ENCODE measurements around the gene ITGB3BP. TPM values are rescaled to one million over a fixed set of nuclear protein-coding genes. Genes with fewer than 3 reads are reported as not detected.

The ITGB3BP gene
- total RNA-seq, 2 donors from 2014 or later: 41.5 to 62.7 TPM

- Mint-ChIP-seq H3K36me3 (ENCODE audit: low read depth) (no peaks in the 10 kb centered on the region), H3K27ac (no peak overlapping the region), H3K4me1 (no peaks in the 10 kb centered on the region), H3K27me3 (ENCODE audit: insufficient read depth) (no peaks in the 10 kb centered on the region), H3K9me3 (no peaks in the 10 kb centered on the region), H3K4me3 (no peak overlapping the region)
- TF ChIP-seq CTCF (conservative IDR thresholded peaks at IDR 0.05): peak; percentile 67
- H3K4me1 ChIP-seq (ENCODE audit: control insufficient read depth, insufficient read depth, low read length): no peaks in the 10 kb centered on the region
- no peak overlapping the region for H3K4me3 ChIP-seq (ENCODE audit: low read length)
- H3K27ac ChIP-seq (ENCODE audit: low read depth, low read length): no peak overlapping the region
- peaks cover 10% of the 10 kb centered on the region for H3K36me3 ChIP-seq (ENCODE audit: control insufficient read depth, insufficient read depth, low read length)
- no peaks in the 10 kb centered on the region for H3K27me3 ChIP-seq (ENCODE audit: control insufficient read depth, insufficient read depth, low read length, poor library complexity, severe bottlenecking)
- DNase-seq: no peak
- 100% methylated on average over 1 of the region's 1 CpG; no CpG with 5 or more reads in 1 of the 2 experiments for WGBS, 2 experiments (ENCODE audit: insufficient coverage in 1 of 2, insufficient read length in 1 of 2)
- H3K9ac ChIP-seq (ENCODE audit: extremely low read depth, low read length, poor library complexity, severe bottlenecking): no peak overlapping the region
- H3K9me3 ChIP-seq (ENCODE audit: control insufficient read depth, low read length): no peaks in the 10 kb centered on the region
These were observed 14.9 kb upstream of the ITGB3BP start for GRCh38 chr1:63537940-63538339.

GRCh38 chr1:63537006-63537405 lies 14.0 kb upstream of the ITGB3BP start:
- no peaks in the 10 kb centered on the region for H3K4me1 ChIP-seq (ENCODE audit: control insufficient read depth, insufficient read depth, low read length)
- no peak overlapping the region for H3K4me3 Mint-ChIP-seq

DNA sequence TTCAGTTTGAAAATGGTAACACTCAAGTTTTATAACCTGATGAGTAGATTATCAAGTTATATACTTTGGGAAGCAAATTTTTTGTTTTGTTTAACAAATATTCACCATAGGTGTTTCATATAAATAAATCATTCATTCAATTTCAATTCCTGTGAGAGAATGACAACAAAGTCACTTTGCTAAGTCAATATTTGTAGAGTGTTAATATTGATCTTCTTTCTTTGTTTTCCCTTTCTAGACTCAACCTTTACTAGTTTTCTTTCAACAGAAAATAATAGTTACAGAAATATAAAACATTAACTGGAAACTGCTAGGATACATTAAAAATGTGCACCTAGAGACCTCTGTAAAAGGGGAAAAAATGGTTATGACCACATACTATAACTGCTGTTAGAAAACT lies 11.4 kb upstream of the ITGB3BP start:
- H3K9me3 ChIP-seq (ENCODE audit: control insufficient read depth, low read length): no peaks in the 10 kb centered on the region
- Mint-ChIP-seq H3K27me3 (ENCODE audit: insufficient read depth) (no peaks in the 10 kb centered on the region), H3K4me3 (no peak overlapping the region), H3K4me1 (no peaks in the 10 kb centered on the region), H3K9me3 (no peaks in the 10 kb centered on the region), H3K36me3 (ENCODE audit: low read depth) (no peaks in the 10 kb centered on the region), H3K27ac (no peak overlapping the region)
- H3K9ac ChIP-seq (ENCODE audit: extremely low read depth, low read length, poor library complexity, severe bottlenecking): no peak overlapping the region
- no peaks in the 10 kb centered on the region for H3K4me1 ChIP-seq (ENCODE audit: control insufficient read depth, insufficient read depth, low read length)
- no peak for DNase-seq
- H3K4me3 ChIP-seq (ENCODE audit: low read length): no peak overlapping the region
- no peaks in the 10 kb centered on the region for H3K27me3 ChIP-seq (ENCODE audit: control insufficient read depth, insufficient read depth, low read length, poor library complexity, severe bottlenecking)
- no peak for TF ChIP-seq CTCF (conservative IDR thresholded peaks at IDR 0.05)
- no peak overlapping the region for H3K27ac ChIP-seq (ENCODE audit: low read depth, low read length)
- H3K36me3 ChIP-seq (ENCODE audit: control insufficient read depth, insufficient read depth, low read length): peaks cover 13% of the 10 kb centered on the region

More at GRCh38 chr1:63537006-63537405, 14.0 kb upstream of the ITGB3BP start:
- DNase-seq: no peak
- Histone ChIP-seq H3K9me3 (ENCODE audit: control insufficient read depth, low read length) (no peaks in the 10 kb centered on the region), H3K36me3 (ENCODE audit: control insufficient read depth, insufficient read depth, low read length) (peaks cover 13% of the 10 kb centered on the region), H3K27ac (ENCODE audit: low read depth, low read length) (no peak overlapping the region), H3K9ac (ENCODE audit: extremely low read depth, low read length, poor library complexity, severe bottlenecking) (no peak overlapping the region), H3K4me3 (ENCODE audit: low read length) (no peak overlapping the region), H3K27me3 (ENCODE audit: control insufficient read depth, insufficient read depth, low read length, poor library complexity, severe bottlenecking) (no peaks in the 10 kb centered on the region)
- H3K9me3 Mint-ChIP-seq: no peaks in the 10 kb centered on the region
- 77% methylated on average over 2 of the region's 2 CpGs; no CpG with 5 or more reads in 1 of the 2 experiments for WGBS, 2 experiments (ENCODE audit: insufficient coverage in 1 of 2, insufficient read length in 1 of 2)
- H3K27me3 Mint-ChIP-seq (ENCODE audit: insufficient read depth): no peaks in the 10 kb centered on the region
- no peaks in the 10 kb centered on the region for H3K36me3 Mint-ChIP-seq (ENCODE audit: low read depth)
- H3K4me1 Mint-ChIP-seq: no peaks in the 10 kb centered on the region
- no peak overlapping the region for H3K27ac Mint-ChIP-seq
- TF ChIP-seq CTCF (conservative IDR thresholded peaks at IDR 0.05): no peak

Data from endodermal cell (in vitro differentiated cells).